GM08714 (cell line): ENCODE measurements around the gene NRXN3.

Source experiments
- H3K4me3 ChIP-seq: fragments of 200-500 bp; sonication (Bioruptor generic); 2 replicates; pipeline ENCODE4 v1.5.1; 2014; ENCODE audit warnings: mild to moderate bottlenecking, low read length, inconsistent platforms
- ZNF274 ChIP-seq: IDR thresholded peaks from 2 replicates; pipeline ENCODE4 v1.6.1; 2012; ENCODE audit warnings: mild to moderate bottlenecking, low read depth, low read length

Gene NRXN3

GRCh38 chr14:79251278-79251677 is 1081.1 kb downstream of the NRXN3 start:
- no peak overlapping the region for H3K4me3 ChIP-seq
- no peak for TF ChIP-seq ZNF274

- no peak overlapping the region for H3K4me3 ChIP-seq
- no peak for TF ChIP-seq ZNF274
Measured at GRCh38 chr14:79253576-79253975, 1083.4 kb downstream of the NRXN3 start.

- H3K4me3 ChIP-seq = no peak overlapping the region
- no peak for TF ChIP-seq ZNF274
Measured at GRCh38 chr14:79254069-79254775, 1084.0 kb downstream of the NRXN3 start.

- H3K4me3 ChIP-seq = no peak overlapping the region
- TF ChIP-seq ZNF274 = no peak
Measured at GRCh38 chr14:79256380-79256779, 1086.2 kb downstream of the NRXN3 start.

GRCh38 chr14:79260406-79260805 is 1090.2 kb downstream of the NRXN3 start:
- TF ChIP-seq ZNF274 = no peak
- H3K4me3 ChIP-seq = no peak overlapping the region

GRCh38 chr14:79265366-79265946 is 1095.3 kb downstream of the NRXN3 start:
- no peak overlapping the region for H3K4me3 ChIP-seq
- TF ChIP-seq ZNF274 = no peak

GRCh38 chr14:79270361-79270760 is 1100.2 kb downstream of the NRXN3 start:
- H3K4me3 ChIP-seq = no peak overlapping the region
- no peak for TF ChIP-seq ZNF274

GRCh38 chr14:79271122-79271521 is 1100.9 kb downstream of the NRXN3 start:
- TF ChIP-seq ZNF274 = no peak

GRCh38 chr14:79274641-79275291 is 1104.6 kb downstream of the NRXN3 start:
- TF ChIP-seq ZNF274 = no peak
- H3K4me3 ChIP-seq = no peak overlapping the region

More at GRCh38 chr14:79271122-79271521, 1100.9 kb downstream of the NRXN3 start:
- H3K4me3 ChIP-seq = no peak overlapping the region

GRCh38 chr14:79275292-79275655 is 1105.1 kb downstream of the NRXN3 start:
- no peak overlapping the region for H3K4me3 ChIP-seq
- no peak for TF ChIP-seq ZNF274

- no peak for TF ChIP-seq ZNF274
- no peak overlapping the region; the same call in 1 of the 2 replicates for H3K4me3 ChIP-seq
Measured at GRCh38 chr14:79278286-79278797, 1108.2 kb downstream of the NRXN3 start.

GRCh38 chr14:79278798-79279644 is 1108.8 kb downstream of the NRXN3 start:
- H3K4me3 ChIP-seq = peak overlapping the region; percentile 10
- no peak for TF ChIP-seq ZNF274

- TF ChIP-seq ZNF274 = no peak
- H3K4me3 ChIP-seq = peak overlapping the region; percentile 41; the same call in 1 of the 2 replicates
Measured at GRCh38 chr14:79279645-79280597, 1109.7 kb downstream of the NRXN3 start.
